Measurements from ENCODE around the gene PPP6R3.

DNA sequence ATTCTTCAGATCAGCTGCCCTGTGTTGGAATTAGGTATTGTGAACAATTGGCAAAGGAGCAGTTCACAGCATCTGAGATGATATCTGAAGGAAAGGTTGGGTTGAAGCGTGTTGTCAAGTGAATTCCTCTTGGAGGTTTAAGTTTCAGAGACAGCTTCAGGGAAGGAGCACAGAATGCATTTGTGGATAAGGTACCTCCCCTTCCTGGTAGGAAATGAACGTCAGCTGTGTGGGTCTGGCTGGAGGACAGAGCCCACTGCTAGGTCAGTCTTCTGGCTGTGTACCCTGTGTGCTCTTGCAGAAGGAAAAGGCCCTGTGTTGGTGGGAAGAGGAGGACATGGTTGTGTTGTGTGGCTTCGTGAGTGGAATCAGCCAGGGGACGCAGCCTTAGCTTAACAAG lies 135.7 kb downstream of the PPP6R3 start:
- TF ChIP-seq CTCF (IDR thresholded peaks at IDR 0.05; ENCODE audit: poor library complexity): no peak
- no peak for TF ChIP-seq EZH2phosphoT487 (IDR thresholded peaks at IDR 0.05; ENCODE audit: low read depth, severe bottlenecking, unreplicated experiment)
- TF ChIP-seq EZH2 (IDR thresholded peaks at IDR 0.05; ENCODE audit: borderline replicate concordance): no peak
